ENCODE measurements around the gene TOGARAM1. TPM values are rescaled to one million over a fixed set of nuclear protein-coding genes. Genes with fewer than 3 reads are reported as not detected.

The TOGARAM1 gene
- total and polyA plus RNA-seq, 9 donors, result 8.4 to 28.3 (median 21.6) TPM

- Histone ChIP-seq H3K9me3 (no peaks in the 10 kb centered on the region), H3K4me3 (no peak overlapping the region), H3K27ac (no peak overlapping the region), H3K27me3 (no peaks in the 10 kb centered on the region), H3K36me3 (no peaks in the 10 kb centered on the region), H3K4me1 (ENCODE audit: insufficient read depth) (no peaks in the 10 kb centered on the region)
- intact Hi-C loops (cut with DNase I), result no loop called here
- TF ChIP-seq EP300 (IDR thresholded peaks at IDR 0.05), result no peak
- TF ChIP-seq POLR2A (IDR thresholded peaks at IDR 0.05), result no peak
- no peak for TF ChIP-seq CTCF (IDR thresholded peaks at IDR 0.05)
- DNase-seq, result peak in 3 of 5 donors; percentile 29 to 53 (median 48)
Observed at GRCh38 chr14:44979740-44980356, 17.9 kb downstream of the TOGARAM1 start.

DNA sequence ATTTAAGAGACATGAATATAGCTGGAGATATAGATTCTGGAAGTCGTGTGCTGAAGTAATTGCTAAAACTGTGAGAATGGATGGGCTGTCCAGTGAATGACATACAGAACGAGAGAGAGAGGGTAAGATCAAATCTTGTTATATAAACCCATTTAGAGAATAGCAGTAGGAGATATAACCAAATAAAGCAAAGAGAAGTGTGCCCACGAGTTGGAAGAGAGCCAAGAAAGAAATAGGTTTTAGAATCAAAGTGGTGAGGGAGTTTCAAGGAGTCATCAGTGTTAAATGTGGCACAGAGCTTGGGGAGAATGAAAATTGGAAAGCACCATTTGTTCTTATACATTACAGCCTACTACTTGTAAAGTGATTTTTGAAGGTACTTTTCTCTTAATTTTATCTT, 19.2 kb downstream of the TOGARAM1 start:
- 80 to 82% (median 82%) methylated on average over 3 of the region's 3 CpGs for WGBS, 3 donors
- no peak overlapping the region for H3K4me3 ChIP-seq
- no peak overlapping the region for H3K27ac ChIP-seq
- no peaks in the 10 kb centered on the region for H3K9me3 ChIP-seq
- no peaks in the 10 kb centered on the region for H3K36me3 ChIP-seq
- no peak for TF ChIP-seq POLR2A (IDR thresholded peaks at IDR 0.05)
- no peak for TF ChIP-seq EP300 (IDR thresholded peaks at IDR 0.05)
- no peak for TF ChIP-seq CTCF (IDR thresholded peaks at IDR 0.05)
- no peaks in the 10 kb centered on the region for H3K4me1 ChIP-seq (ENCODE audit: insufficient read depth)
- no peaks in the 10 kb centered on the region for H3K27me3 ChIP-seq
- intact Hi-C loops (cut with DNase I), result no loop called here
- DNase-seq, result no peak

GRCh38 chr14:44982594-44982993, 20.6 kb downstream of the TOGARAM1 start:
- H3K9me3 ChIP-seq, result no peaks in the 10 kb centered on the region
- intact Hi-C loops (cut with DNase I), result no loop called here
- H3K27me3 ChIP-seq, result no peaks in the 10 kb centered on the region
- H3K4me1 ChIP-seq (ENCODE audit: insufficient read depth), result no peaks in the 10 kb centered on the region
- no peaks in the 10 kb centered on the region for H3K36me3 ChIP-seq
- DNase-seq, result no peak
- H3K4me3 ChIP-seq, result no peak overlapping the region
- WGBS, 3 donors, result 56 to 62% (median 59%) methylated on average over 2 of the region's 2 CpGs
- TF ChIP-seq EP300 (IDR thresholded peaks at IDR 0.05) (no peak), POLR2A (IDR thresholded peaks at IDR 0.05) (no peak), CTCF (IDR thresholded peaks at IDR 0.05) (no peak)
- H3K27ac ChIP-seq, result no peak overlapping the region

DNA sequence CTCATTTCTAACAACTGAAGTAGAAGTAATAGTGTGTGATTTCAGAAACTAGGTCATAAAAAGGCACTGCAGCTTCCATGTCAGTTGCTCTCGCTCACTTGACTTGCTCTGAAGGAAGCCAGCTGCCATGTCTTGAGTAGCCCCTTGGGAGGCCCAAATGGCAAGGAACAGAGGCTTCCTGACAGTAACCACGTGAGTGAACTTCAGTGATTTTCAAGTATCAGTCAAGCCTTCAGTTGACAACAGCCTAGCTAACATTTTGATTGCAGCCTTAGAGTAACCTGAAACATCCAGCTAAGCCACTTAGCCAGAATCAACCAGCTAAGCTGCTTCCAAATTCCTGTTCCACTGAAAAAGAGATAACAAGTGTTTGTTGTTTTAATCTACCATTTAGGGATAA, 26.7 kb downstream of the TOGARAM1 start:
- no peak for DNase-seq
- Histone ChIP-seq H3K36me3 (no peaks in the 10 kb centered on the region), H3K4me1 (ENCODE audit: insufficient read depth) (peaks cover 2% of the 10 kb centered on the region), H3K27ac (no peak overlapping the region), H3K27me3 (no peaks in the 10 kb centered on the region), H3K9me3 (no peaks in the 10 kb centered on the region), H3K4me3 (no peak overlapping the region)
- 18 to 33% (median 24%) methylated on average over 2 of the region's 2 CpGs for WGBS, 3 donors
- no peak for TF ChIP-seq POLR2A (IDR thresholded peaks at IDR 0.05)
- no peak for TF ChIP-seq CTCF (IDR thresholded peaks at IDR 0.05)
- no peak for TF ChIP-seq EP300 (IDR thresholded peaks at IDR 0.05)
- intact Hi-C loops (cut with DNase I), result no loop called here
